Measurements from ENCODE around the gene SLC26A1.

DNA sequence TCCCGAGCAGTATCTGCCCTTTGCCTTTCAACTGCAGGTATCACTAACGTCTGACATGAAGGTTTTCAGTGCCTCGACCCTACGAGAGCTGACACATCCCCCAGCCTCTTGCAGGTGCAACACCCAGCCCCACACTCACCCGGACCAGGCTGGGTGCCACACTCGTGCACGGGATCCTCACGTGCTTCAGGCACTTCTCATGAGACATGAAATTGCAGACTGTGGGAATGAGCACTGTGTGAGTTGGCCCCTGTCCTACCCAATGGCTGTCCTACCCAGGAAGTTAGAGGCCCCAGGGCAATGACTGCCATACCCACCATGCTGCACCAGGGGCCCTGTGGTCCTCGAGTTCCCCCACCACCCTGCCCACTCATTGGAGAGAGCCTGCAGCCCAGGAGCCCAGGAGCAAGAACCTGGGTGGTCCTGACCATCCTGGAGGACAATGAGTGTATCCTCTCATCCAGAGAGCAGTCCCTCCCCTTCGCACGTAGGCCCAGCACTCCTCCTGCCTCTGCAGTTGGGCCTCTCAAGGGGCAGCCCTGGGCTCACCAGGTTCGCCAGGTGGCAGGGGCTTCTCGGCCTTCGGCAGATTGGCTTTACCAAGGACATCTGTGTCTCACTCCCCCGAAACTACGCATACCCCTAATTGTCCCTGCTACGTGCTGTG is 22.2 kb downstream of the SLC26A1 start:
- TF ChIP-seq POLR2AphosphoS5 (IDR thresholded peaks at IDR 0.05) = no peak
- TF ChIP-seq, protein P1, sequence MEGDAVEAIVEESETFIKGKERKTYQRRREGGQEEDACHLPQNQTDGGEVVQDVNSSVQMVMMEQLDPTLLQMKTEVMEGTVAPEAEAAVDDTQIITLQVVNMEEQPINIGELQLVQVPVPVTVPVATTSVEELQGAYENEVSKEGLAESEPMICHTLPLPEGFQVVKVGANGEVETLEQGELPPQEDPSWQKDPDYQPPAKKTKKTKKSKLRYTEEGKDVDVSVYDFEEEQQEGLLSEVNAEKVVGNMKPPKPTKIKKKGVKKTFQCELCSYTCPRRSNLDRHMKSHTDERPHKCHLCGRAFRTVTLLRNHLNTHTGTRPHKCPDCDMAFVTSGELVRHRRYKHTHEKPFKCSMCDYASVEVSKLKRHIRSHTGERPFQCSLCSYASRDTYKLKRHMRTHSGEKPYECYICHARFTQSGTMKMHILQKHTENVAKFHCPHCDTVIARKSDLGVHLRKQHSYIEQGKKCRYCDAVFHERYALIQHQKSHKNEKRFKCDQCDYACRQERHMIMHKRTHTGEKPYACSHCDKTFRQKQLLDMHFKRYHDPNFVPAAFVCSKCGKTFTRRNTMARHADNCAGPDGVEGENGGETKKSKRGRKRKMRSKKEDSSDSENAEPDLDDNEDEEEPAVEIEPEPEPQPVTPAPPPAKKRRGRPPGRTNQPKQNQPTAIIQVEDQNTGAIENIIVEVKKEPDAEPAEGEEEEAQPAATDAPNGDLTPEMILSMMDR (IDR thresholded peaks at IDR 0.05) = no peak
- TF ChIP-seq POLR2A (IDR thresholded peaks at IDR 0.05) = no peak
- no peak for TF ChIP-seq EP300 (IDR thresholded peaks at IDR 0.05)
